NOMO-1 treated with dmso at 0.1 percent for 144 hours (cell line): ENCODE results near the gene RDH8.

Experiments
- DNase-seq: peaks from one replicate; lab custom pipeline; 2025; ENCODE audit not compliant: unreplicated experiment; lab: John Stamatoyannopoulos, UW

The RDH8 gene

GRCh38 chr19:10013316-10013715 is at the start of gene RDH8:
RDH8 (plus strand) TSS chr19:10013483; CDS start chr19:10013498, 15 bp downstream.
- DNase-seq = no peak

DNA sequence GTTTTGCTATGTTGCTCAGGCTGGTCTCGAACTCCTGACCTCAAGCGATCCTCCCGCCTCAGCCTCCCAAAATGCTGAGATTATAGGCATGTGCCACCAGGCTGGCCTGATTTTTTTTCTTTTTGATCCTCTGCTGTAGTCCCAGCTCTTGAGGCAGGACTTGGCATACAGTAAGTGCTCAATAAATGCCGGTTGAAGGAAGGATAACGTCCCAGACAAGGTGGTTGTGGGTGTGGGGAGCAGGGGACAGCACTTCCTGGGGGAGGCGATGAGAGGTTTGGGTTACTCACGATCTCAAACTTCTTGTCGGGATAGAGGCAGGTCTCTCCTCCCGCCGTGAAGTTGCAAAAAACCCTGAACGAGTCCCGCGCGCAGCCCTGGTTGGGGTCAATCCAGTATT is 47.3 kb upstream of the RDH8 start:
- DNase-seq = no peak

DNA sequence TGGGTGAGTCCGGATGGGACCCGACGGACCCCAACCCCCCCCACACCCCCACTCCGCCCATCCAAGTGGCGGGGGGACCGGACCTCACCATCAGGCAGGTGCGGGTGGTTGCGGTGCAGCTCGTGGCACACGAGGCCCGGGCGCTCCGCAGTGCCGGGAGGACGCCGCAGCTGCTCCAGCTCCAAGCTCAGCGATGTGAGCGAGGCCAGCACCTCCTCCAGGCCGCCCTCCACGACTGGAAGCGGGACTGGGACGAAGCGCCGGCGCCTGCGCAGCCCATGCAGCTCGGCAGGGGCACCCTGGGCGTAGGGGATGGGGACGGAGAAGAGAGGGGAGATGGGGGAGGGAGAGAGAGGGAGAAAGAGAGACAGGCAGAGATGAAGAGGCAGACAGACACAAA is 46.8 kb upstream of the RDH8 start:
- DNase-seq = no peak

GRCh38 chr19:9967326-9967725 is 46.0 kb upstream of the RDH8 start:
- no peak for DNase-seq

GRCh38 chr19:9968820-9969687 is 44.2 kb upstream of the RDH8 start:
- DNase-seq = no peak

DNA sequence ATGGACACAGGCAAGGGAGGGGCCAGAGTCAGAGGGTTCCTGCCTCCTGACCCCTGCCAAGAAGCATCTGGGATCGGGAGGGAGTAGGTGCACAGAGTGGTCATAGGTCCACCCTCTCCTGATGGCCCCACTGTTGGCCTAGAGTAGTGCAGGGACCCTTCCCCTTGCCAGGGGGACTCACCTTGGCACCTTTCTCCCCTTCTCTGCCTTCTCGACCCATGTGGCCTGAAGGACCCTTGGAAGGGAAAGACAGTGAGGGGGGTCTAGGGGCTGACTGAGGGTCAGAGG is 43.7 kb upstream of the RDH8 start:
- no peak for DNase-seq

- no peak for DNase-seq
These were observed 42.8 kb upstream of the RDH8 start for GRCh38 chr19:9970481-9970880.

- no peak for DNase-seq
These were observed 42.0 kb upstream of the RDH8 start for GRCh38 chr19:9971166-9971897.

GRCh38 chr19:9972103-9972502 is 41.2 kb upstream of the RDH8 start:
- no peak for DNase-seq

GRCh38 chr19:9981406-9982260 is 31.6 kb upstream of the RDH8 start:
- no peak for DNase-seq

DNA sequence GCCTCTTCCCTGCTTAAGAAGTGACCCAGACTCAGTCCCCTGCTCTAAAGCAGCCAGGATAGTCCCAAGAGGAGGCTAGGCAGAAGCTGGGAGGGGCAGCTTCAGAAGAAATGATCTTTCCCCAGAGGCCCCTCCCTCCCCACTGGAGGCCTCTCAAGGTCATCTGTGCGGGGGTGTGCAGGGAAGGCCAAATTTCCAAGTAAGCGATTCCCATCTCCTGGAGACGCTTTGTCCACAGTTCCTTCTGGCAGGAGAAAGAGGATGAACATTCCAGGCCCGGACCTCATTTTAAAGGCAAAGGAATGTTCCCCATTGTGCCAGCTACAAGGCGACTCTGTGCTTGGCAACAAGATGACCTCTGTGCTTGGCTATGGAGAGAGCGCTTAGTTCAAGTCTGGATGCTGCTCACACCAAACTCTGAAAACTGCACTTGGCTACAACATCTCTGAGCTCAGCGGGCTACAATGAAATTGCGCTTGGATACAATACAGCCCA is 26.4 kb upstream of the RDH8 start:
- no peak for DNase-seq

- no peak for DNase-seq
These were observed 23.8 kb upstream of the RDH8 start for GRCh38 chr19:9989504-9989903.

DNA sequence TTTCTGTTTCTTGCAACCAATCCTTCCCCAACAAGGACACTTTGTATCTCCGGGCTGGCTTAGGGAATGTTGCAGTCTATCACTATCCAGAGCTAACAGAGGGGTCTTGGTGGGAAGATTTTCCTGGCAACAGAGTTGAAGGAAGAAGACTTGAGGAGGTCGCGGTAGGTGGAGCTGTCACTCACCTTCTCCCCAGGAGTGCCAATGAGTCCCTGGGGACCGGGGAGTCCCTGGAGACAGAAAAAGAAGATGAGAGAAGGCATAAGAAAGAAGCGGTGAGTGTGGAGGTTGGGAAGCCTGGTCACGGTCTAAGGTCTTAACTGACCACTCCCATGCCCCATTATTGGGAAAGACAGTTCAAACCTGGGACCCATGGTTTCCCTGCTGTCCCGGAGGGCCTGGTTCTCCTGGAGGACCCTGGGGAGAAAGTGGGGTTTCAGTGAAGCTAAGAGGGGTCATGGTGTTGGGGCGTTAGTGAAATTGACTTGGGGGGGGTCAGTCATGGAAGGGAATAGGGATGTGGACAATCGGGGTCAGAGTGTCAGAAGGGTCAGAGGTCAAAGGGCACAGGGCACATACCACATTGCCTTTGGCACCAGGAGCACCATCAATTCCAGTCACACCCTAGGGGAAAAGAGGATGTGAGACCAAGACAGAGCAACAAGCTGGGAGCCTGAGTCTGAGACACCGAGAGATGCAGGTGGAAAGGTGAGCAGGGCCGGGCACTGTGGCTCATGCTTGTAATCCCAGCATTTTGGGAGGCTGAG is 21.7 kb upstream of the RDH8 start:
- DNase-seq = no peak

- no peak for DNase-seq
These were observed 18.2 kb upstream of the RDH8 start for GRCh38 chr19:9995084-9995483.

GRCh38 chr19:9995999-9996398 is 17.3 kb upstream of the RDH8 start:
- DNase-seq = no peak

DNA sequence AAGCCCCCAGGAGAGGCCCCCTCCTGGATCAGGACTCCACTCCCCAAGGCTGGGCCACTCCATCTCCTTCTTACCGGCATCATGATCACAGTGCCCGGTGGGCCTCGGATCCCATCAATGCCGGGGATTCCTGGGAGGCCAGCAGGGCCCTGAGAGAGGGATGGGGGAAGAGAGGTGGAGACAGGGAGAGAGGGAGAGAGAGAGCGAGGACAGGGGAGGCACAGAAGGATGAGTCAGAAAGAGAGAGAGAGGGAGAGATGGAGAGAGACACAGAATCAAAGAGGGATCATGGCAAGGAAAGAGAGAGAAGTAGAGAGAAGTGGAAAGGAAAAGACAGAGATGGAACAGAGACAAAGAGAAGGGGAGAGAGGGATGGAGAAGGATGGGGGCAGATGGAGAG is 16.7 kb upstream of the RDH8 start:
- DNase-seq = no peak

DNA sequence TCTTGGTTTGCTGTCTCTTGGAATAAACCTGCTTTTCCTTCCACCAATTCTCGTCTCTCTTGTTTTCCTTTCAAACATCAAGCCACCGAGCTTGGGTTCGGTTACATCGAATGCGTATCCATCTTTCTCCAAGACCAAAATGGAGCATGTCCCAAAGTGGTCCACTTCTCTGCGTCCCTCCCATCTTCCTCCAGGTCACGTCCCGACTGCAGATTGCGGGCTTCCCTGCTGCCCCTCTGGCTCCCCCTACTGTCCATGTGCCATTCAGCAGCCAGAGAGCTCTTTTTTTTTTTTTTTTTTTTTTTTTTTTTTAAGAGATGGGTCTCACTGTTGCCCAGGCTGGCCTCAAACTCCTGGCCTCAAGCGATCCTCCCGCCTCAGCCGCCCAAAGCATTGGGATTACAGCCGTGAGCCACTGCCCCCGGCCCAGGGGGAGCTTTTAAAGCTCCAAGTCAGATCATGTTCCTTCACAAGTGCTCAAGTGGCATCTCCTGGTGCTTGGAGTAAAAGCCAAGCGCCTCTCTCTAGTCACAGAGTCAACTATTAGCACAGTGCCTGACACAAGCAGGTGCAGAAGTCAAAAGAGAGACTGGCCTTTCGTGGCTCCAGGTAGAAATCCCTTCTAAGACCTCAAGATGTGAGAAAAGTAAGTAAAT is 13.0 kb upstream of the RDH8 start:
- no peak for DNase-seq

DNA sequence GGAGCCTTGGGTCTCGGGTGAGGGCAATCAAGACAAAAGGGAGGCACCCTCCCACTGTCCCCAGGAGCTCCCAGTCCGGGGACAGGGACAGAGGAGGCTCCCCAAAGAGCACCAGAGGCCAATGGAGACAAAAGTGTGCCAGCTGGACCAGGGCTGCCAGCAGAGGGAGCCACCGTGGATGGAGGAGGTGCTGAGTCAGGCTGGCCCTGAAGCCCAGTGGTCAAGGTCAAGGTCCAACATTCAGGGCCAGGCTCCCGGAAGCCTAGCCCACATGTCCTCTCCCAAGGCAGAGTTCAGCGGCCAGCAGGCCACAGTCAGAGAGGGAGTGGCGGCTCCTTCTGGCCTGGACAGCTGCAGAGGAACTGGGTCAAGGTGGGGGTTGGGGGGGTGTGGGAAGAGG is 11.4 kb upstream of the RDH8 start:
- no peak for DNase-seq

DNA sequence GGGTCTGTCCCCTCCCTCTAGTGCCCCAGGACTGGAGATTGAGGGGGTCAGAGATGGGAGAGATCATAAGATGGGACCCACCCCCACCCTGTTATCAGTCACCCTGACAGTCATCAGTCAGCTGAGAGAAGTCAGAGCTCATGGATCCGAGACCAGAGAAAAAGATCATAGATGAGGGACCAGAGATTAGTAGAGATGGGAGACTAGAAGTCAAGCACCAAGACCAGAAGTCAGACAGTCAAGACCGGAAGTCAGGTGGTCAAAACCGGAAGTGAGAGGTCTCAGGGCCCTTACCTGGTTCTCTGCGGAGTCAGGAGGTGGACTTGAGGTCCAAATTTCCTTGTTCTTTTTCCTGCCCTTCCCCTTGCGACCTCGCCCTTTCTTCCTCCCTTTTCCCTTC is 10.0 kb upstream of the RDH8 start:
- no peak for DNase-seq

GRCh38 chr19:10004617-10005016 is 8.7 kb upstream of the RDH8 start:
- no peak for DNase-seq
